K562 (cell line): ENCODE measurements around the gene KCNG1. TPM values are rescaled to one million over a fixed set of nuclear protein-coding genes. Genes with fewer than 3 reads are reported as not detected.

Experiments
- BMI1 ChIP-seq: fragments of 150-350 bp; IDR thresholded peaks from 2 replicates; pipeline ENCODE4 v1.6.1; 2014; ENCODE audit warnings: low read length
- CBX8 ChIP-seq: fragments of 200-600 bp; sonication (generic); IDR thresholded peaks from 2 replicates; pipeline ENCODE4 v1.6.1; 2012; ENCODE audit warnings: borderline replicate concordance, mixed run types, low read depth, mild to moderate bottlenecking, moderate library complexity, mixed read lengths, low read length, control low read depth, inconsistent platforms; ENCODE audit not compliant: poor library complexity, severe bottlenecking; ENCODE audit errors: extremely low read depth
- HIVEP1 ChIP-seq: fragments of 250-450 bp; sonication (Bioruptor Pico); IDR thresholded peaks from 2 replicates; pipeline ENCODE4 v1.4.0; 2020; ENCODE audit warnings: mild to moderate bottlenecking
- JUND ChIP-seq, 2 experiments: IDR thresholded peaks; 2 replicates in 1 of 2; 3 replicates in 1 of 2; pipeline ENCODE4 v1.6.1; 2011; ENCODE audit warnings: borderline replicate concordance in 2 of 2, low read depth in 2 of 2, low read length in 2 of 2, improper control_type of control experiment in 1 of 2, missing biosample characterization in 1 of 2, missing genetic modification characterization in 1 of 2, missing genetic modification reagents in 1 of 2
- SAFB ChIP-seq: fragments of 200-400 bp; formaldehyde crosslinking; IDR thresholded peaks from 2 replicates; pipeline ENCODE4 v1.6.1; 2017; ENCODE audit warnings: low read depth, low read length, borderline replicate concordance
- ZNF324 ChIP-seq: fragments of 250-450 bp; sonication (Bioruptor Pico); IDR thresholded peaks from 2 replicates; pipeline ENCODE4 v1.4.0; 2020; ENCODE audit warnings: mild to moderate bottlenecking
- polyA plus RNA-seq, 8 experiments: library from polyadenylated mRNA; depleted of rRNA in 4 of 8; stranded (reverse) in 5 of 8; unstranded in 3 of 8; fragments of >200 nt; fragmentation: Nextera tagmentation in 2 of 8; fragmentation: Illumina TruSeq in 1 of 8; extraction: Ambion mirVana in 2 of 8; extraction: Trizol in 1 of 8; gene quantifications; 2 replicates each; pipeline versions ENCODE4 v1.2.1 to v1.2.3, GENCODE V29; 2011 to 2014; ENCODE audit warnings: inconsistent platforms in 1 of 8, missing spikeins in 1 of 8
- total RNA-seq, 7 experiments: library from RNA; depleted of rRNA in 6 of 7; stranded (reverse); fragments of >200 nt in 6 of 7; fragmentation: Illumina TruSeq in 2 of 7; extraction: Trizol in 2 of 7; gene quantifications; 2 replicates each; pipeline versions ENCODE4 v1.2.1 to v1.2.3, GENCODE V29; 2011 to 2021; ENCODE audit warnings: low replicate concordance in 1 of 7
- TF ChIP-seq, protein P1 (sequence below): fragments of 250-450 bp; sonication (Bioruptor Pico); IDR thresholded peaks from 2 replicates; pipeline ENCODE4 v1.4.0; 2020; ENCODE audit warnings: mild to moderate bottlenecking, moderate library complexity
- TF ChIP-seq, protein P2 (sequence below): fragments of 450-650 bp; IDR thresholded peaks from 2 replicates; pipeline ENCODE4 v1.6.1; 2016; ENCODE audit warnings: low read depth

Gene KCNG1
- total and polyA plus RNA-seq, 9 of the 15 experiments (the other 6 are each of a cell fraction or from before 2014, with no cell fraction given): 0.06 to 1.5 (median 0.22) TPM; not detected in 2

DNA sequence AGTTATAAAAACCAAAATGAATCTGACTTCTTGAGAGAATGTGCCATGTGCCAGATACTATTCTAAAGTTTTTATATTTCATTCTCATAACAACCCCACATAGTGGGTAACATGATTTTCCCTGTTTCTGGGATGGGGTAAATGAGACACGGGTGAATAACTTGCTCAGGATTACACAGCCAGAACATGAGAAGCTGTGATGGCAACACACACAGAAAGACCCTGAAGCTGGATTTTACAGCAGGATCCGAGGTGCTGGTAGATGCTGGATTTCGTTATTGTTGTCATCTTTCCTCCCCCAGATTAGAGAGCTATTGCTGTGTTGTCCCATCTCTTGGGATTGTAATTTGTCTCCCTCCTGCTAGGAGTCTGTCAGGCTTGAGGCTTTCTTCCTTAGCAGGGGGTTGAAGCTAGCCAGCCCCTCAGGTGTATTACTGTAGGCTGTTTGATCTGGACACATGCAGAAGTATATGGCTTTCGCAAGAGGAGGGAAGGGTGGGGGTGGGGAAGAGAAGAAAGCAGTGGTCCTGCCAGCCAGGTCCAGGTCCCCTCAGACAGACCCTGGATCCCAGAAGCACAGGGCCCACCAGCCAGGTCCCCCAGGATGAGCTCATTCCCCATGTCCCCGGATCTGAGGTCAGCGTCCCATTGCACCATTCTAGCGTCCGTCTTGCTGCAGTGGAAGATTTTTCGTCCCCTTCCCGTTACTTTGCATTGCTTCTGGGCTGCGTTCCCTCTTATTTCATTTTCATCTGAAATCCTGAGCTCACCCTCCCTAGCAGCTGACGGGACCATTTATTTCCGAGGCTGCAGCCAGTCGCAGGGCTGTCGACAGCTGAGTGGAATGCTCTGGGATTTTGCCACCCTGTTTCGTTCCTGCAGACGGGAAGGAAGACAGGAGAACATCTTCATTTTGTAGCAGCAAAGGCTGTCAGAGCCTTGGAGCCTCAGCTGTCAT is 7.3 kb upstream of the KCNG1 start (continued):
- TF ChIP-seq, protein P1, sequence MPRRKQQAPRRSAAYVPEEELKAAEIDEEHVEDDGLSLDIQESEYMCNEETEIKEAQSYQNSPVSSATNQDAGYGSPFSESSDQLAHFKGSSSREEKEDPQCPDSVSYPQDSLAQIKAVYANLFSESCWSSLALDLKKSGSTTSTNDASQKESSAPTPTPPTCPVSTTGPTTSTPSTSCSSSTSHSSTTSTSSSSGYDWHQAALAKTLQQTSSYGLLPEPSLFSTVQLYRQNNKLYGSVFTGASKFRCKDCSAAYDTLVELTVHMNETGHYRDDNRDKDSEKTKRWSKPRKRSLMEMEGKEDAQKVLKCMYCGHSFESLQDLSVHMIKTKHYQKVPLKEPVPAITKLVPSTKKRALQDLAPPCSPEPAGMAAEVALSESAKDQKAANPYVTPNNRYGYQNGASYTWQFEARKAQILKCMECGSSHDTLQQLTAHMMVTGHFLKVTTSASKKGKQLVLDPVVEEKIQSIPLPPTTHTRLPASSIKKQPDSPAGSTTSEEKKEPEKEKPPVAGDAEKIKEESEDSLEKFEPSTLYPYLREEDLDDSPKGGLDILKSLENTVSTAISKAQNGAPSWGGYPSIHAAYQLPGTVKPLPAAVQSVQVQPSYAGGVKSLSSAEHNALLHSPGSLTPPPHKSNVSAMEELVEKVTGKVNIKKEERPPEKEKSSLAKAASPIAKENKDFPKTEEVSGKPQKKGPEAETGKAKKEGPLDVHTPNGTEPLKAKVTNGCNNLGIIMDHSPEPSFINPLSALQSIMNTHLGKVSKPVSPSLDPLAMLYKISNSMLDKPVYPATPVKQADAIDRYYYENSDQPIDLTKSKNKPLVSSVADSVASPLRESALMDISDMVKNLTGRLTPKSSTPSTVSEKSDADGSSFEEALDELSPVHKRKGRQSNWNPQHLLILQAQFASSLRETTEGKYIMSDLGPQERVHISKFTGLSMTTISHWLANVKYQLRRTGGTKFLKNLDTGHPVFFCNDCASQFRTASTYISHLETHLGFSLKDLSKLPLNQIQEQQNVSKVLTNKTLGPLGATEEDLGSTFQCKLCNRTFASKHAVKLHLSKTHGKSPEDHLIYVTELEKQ (CRISPR knock-in tag): no peak
- TF ChIP-seq, protein P2, sequence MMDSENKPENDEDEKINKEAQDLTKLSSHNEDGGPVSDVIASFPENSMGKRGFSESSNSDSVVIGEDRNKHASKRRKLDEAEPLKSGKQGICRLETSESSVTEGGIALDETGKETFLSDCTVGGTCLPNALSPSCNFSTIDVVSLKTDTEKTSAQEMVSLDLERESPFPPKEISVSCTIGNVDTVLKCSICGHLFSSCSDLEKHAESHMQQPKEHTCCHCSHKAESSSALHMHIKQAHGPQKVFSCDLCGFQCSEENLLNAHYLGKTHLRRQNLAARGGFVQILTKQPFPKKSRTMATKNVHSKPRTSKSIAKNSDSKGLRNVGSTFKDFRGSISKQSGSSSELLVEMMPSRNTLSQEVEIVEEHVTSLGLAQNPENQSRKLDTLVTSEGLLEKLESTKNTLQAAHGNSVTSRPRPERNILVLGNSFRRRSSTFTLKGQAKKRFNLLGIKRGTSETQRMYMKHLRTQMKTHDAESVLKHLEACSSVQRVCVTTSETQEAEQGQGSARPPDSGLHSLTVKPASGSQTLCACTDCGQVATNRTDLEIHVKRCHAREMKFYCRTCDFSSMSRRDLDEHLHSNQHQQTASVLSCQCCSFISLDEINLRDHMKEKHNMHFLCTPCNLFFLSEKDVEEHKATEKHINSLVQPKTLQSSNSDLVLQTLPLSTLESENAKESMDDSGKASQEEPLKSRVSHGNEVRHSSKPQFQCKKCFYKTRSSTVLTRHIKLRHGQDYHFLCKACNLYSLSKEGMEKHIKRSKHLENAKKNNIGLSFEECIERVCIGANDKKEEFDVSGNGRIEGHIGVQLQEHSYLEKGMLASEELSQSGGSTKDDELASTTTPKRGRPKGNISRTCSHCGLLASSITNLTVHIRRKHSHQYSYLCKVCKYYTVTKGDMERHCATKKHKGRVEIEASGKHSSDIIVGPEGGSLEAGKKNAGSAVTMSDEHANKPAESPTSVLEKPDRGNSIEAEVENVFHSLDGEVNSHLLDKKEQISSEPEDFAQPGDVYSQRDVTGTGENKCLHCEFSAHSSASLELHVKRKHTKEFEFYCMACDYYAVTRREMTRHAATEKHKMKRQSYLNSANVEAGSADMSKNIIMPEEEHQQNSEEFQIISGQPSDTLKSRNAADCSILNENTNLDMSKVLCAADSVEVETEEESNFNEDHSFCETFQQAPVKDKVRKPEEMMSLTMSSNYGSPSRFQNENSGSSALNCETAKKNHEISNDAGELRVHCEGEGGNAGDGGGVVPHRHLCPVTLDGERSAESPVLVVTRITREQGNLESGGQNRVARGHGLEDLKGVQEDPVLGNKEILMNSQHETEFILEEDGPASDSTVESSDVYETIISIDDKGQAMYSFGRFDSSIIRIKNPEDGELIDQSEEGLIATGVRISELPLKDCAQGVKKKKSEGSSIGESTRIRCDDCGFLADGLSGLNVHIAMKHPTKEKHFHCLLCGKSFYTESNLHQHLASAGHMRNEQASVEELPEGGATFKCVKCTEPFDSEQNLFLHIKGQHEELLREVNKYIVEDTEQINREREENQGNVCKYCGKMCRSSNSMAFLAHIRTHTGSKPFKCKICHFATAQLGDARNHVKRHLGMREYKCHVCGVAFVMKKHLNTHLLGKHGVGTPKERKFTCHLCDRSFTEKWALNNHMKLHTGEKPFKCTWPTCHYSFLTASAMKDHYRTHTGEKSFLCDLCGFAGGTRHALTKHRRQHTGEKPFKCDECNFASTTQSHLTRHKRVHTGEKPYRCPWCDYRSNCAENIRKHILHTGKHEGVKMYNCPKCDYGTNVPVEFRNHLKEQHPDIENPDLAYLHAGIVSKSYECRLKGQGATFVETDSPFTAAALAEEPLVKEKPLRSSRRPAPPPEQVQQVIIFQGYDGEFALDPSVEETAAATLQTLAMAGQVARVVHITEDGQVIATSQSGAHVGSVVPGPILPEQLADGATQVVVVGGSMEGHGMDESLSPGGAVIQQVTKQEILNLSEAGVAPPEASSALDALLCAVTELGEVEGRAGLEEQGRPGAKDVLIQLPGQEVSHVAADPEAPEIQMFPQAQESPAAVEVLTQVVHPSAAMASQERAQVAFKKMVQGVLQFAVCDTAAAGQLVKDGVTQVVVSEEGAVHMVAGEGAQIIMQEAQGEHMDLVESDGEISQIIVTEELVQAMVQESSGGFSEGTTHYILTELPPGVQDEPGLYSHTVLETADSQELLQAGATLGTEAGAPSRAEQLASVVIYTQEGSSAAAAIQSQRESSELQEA: no peak
- no peak for TF ChIP-seq SAFB
- TF ChIP-seq HIVEP1: no peak
- peak; percentile 91 for TF ChIP-seq CBX8
- no peak for TF ChIP-seq ZNF324
- no peak for TF ChIP-seq JUND (IDR thresholded peaks at IDR 0.05; ENCODE audit: borderline replicate concordance, low read depth, low read length)
- no peak for TF ChIP-seq JUND (tag; IDR thresholded peaks at IDR 0.05; ENCODE audit: borderline replicate concordance, low read depth, low read length)
- TF ChIP-seq BMI1: peak; percentile 67; the same call in 1 of the 2 replicates
